Stimulated activated naive CD4-positive, alpha-beta T cell treated with Interleukin-2 at 50 U/mL for 16 hours (primary cell): ENCODE results near the gene TAGLN3.
A peak's percentile ranks its signal among the peaks of the same experiment; 100 is the strongest.

ENCODE experiments used
- DNase-seq: peaks from one replicate; lab custom pipeline; 2025; lab: John Stamatoyannopoulos, UW

TAGLN3 gene

DNA sequence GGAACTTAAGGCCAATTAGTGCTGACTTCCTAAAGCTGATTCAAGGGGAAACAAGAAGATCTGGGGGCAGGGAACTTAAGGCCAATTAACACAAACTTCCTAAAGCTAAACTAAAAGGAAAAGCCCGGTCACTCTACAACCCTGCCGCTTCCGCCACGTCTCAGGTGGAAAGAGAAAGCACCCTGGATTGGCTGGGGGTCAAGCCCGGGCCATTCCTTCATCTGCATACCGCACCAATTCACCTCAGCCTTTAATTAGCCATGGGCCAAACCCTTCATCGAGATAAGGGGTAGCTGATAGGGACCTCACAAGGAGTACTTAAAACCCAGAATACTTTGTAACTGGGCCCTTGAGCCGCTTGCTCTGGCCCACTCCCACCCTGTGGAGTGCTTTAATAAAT, 50.2 kb downstream of the TAGLN3 start:
- no peak for DNase-seq

DNA sequence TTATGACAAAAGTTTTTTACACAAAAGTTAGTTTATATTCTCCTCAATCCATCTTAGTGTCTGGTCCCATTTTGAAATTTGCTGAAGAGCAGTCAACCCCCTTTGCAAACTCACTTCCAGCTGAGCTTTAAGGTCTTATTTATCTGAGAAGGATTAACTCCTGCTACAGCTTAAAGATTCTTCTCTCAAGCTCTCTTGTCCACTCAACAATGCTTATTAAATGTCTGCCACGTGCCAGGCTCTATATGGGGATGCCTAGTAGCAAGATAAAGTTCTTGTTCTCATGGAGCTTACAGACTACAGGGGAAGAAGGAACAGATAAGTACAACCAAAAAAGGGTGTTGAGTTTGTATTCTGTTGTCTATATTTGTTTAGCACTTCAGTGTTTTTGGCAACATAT, 54.5 kb downstream of the TAGLN3 start:
- DNase-seq, result no peak

DNA sequence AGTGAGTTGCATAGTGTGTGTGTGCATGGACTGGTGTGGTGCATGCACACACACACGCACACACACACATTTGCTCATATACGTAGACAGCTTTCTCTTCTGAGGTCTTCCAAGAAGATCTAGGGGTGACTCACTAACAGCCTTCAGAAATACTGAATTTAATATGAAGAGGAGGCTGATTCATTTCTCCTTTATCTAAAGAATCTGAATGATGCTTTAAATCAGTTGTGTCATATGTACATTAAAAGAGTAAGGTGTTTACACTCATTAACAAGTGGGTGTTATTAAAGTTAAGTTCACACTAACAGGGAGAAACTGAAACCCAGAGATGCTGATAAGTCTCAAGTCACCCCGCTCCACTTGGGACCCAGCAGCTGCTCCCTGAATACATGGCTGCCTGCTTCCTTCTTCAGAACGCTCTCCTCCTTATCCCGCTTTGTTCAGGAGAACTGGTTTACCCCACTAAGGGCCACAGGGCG, 57.8 kb downstream of the TAGLN3 start:
- peak; percentile 13 for DNase-seq

DNA sequence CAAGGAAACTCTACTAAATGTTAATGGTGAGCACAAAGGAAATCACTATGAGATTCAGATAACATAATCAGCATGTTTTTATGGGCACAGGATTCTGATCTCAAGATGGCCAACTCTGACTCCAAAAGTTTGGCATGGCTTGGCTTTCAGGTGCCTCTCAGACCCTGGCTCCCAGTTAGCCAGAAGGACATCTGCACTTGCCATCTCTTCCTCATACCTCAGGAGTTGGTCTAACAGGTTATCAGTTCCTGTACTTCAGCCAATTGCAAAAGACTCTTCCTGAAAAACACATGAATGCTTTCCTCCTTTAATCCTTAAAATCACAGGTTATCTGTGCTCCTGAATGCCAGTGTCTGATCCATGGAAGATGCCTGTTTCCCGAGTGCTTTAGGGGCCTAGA, 60.8 kb downstream of the TAGLN3 start:
- no peak for DNase-seq

DNA sequence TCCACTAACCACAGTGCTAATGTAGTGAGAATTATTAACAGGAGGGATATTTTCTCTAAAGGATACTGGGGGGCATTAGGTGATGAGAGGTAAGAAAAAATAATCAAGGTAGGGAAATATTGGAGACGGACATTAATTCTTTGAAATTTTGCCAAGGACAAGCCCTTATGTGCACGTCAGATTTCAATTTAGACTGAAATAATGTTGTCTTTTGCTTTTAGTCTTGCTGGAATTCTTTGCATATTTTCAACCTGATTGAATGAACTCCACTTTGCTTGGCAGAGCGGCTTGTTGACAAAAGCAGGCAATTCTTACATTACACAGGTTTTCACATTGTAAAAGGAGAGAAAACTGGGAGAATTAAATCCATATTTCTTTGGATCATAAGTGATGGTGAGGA, 62.4 kb downstream of the TAGLN3 start:
- no peak for DNase-seq
